HG02970 (cell line): ENCODE results near the gene NOP9.
A peak's percentile ranks its signal among the peaks of the same experiment; 100 is the strongest.

Source experiments
- ATAC-seq: cut with Tn5 transposase; IDR thresholded peaks from one replicate; pipeline ENCODE4 v1.9.1; 2021; ENCODE audit warnings: mild to moderate bottlenecking, moderate library complexity, moderate number of reproducible peaks; ENCODE audit not compliant: unreplicated experiment, low FRiP score

NOP9 gene, protein sequence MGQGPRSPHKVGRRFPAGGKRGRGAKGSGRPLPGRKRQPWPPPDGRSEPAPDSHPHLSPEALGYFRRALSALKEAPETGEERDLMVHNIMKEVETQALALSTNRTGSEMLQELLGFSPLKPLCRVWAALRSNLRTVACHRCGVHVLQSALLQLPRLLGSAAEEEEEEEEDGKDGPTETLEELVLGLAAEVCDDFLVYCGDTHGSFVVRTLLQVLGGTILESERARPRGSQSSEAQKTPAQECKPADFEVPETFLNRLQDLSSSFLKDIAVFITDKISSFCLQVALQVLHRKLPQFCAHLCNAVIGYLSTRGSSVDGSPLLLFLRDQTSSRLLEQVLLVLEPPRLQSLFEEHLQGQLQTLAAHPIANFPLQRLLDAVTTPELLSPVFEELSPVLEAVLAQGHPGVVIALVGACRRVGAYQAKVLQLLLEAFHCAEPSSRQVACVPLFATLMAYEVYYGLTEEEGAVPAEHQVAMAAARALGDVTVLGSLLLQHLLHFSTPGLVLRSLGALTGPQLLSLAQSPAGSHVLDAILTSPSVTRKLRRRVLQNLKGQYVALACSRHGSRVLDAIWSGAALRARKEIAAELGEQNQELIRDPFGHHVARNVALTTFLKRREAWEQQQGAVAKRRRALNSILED

DNA sequence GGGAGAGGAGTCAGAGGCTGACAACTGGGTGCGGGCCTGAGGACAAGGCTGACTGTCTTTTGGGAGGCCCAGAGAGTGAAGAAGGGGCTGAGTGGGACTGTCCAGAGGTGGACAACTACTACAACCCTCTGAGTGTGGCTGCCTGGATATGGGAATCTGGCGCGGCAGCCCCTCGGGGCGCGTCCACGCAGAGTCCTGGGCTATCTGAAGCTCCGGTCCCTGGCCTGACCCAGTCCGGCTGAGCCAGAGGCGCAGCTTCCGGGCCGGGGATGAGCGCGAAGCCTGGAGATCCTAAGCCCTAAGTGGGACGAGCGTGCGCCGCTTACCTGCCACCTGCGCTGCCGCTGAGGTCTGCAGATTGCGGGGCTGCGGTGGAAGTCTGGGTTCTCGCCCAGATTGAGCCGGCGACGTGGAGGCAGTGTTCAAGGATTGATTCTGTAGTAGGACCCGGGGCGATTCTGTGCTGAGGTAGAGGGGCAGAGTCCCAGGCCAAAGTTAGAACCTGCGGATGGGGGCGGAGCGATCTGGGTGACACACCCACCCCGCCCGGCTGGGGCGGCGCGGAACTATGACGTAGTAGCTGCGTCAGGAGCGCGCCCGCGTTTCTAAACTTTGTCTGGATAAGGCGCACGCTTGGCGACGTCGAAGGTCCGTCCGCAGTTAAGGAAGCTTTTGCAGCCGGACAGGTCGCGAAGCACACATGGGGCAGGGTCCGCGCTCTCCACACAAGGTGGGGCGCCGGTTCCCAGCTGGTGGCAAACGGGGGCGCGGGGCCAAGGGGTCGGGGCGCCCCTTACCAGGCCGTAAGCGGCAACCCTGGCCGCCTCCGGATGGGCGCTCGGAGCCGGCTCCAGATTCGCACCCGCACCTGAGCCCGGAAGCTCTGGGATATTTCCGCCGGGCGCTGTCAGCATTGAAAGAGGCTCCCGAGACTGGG is at the start of gene NOP9, which contains the start of gene DHRS1:
TSS of gene NOP9 (plus strand) at position 596 of the 937 bp plus-strand sequence. CDS start at position 701, 105 bp downstream.
TSS of gene DHRS1 (minus strand) at position 526 of the 937 bp plus-strand sequence. CDS start 674 bp downstream, outside the sequence.
- peak; percentile 78 for ATAC-seq

DNA sequence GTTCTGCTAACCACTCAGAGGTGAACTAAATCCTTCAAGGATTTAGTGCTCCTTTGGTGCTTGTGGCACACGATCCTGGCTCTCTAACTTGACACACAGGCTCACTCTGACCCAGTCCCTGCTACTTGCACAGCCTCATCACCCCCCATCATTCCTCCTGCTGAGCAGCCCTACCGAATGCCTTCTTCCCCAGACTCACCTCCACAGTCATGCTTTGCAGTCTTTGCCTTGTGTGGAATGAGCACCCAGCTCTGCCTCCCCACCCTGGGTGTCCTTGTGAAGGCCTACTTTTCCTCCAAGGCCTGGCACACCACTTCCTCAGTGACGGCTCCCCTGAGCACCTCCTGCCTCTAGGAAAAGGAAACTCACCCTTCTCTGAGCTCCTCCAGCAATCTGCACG is 49.3 kb upstream of the NOP9 start:
- no peak for ATAC-seq

DNA sequence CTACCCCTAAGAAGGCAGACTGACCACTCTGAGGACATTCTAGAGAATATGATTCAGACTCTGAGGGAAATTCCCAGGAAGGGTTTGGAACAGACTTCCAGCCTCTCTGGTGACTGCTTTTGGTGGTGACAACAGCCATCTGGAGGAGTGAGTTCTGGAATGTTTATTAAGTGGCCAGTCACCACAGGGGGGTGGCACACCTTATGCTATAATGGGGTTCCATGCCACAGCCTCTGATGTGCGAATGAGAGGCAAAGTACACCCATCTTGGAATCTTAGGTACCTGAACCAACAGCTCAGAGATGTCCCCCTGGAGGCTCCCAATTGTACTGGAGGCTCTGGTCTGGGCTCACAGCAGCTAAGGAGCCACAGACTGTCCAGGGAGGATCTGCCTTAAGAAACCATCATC is 47.8 kb upstream of the NOP9 start:
- no peak for ATAC-seq

DNA sequence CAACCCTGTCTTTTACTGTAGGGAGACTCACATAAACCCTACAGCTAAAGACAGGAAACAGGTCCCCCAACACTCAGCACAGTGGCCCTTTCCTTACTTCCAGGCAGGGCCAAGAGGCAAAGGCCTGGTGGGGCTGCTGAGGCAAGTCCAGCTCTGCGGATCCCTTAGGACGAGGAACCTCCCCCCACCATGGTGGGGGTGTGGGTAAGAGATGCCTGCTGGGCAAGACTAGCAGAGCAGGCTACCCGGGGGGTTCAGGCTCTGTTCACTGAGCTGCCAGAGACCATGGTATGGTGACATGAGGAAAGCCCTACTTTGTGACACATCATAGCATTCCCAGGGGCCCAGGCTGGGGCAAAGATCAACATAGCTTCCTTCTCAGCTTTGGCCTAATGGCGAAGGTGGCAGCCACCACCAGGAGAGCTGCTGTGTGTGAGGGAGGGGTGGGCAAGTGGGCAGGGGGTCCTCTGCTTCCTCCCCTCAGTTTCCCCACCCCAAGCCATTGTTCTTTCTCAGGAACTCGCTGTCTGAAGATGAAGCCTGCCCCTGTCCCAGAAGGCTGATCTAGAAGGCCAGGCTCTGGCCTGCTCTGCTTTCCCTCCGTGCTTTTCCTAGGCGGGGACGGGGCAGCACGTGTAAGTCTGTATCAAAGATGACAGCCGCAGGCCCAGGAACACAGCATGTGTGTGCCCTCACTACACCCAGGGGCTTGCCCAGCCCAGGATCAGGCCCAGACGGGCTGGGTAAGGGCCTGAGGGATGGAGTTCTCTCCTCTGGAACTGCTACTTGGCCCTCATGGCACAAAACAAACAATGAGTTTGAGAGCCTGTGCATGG is 47.1 kb upstream of the NOP9 start:
- ATAC-seq = no peak

DNA sequence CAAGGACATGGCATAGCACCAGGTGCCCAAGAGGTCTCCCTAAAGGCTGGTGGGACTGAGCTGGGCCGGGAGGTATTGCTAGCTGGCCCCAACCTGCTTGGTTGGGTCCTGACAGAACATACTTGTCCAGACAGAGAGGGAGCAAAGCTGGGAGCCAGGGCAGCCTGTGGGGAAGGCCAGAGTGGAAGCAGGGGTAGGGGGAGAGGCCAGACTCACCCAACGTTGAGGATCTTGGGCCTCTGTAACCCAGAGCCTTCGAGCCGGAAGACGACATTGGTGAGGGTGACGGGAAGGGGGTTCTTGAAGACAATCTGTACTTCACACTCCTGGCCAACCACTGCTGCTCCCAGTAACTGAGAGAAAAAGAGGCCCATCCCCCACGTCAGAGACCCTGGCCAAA is 45.7 kb upstream of the NOP9 start:
- ATAC-seq = no peak

DNA sequence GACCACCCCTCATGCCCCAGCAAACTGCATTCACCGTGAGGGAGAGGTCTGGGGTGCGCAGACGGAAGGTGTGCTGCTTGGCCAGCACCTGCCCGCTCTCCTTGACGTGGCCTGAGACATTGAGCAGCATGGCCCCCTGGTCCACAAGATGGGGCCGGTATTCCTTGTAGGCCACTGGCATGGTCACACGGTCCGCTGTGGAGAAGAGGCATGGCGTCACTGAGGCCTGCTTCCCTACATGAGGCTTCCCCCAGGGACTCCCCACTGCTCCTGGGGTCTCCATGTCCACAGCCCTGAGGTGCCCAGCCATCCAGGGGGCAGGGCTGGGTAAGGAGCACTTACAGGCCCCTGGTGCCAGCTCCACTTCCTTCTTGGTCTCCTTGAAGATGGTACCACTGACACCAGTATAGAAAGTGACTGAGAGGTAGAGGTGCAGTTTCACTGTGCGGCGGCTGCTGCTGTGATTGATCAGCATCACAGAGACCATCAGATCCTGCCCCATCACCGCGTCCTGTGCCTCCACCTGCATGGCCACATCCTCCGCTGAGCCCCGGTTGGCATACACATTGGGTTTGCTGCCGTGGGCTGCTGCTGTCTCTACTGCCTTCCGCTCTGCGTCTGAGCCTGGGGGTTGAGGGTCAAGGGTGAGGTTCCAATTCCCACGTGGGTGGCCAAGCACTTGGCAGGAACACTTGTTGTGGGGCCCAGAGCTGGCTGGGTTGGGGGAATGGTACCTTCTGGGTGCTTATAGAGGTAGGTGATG is 44.8 kb upstream of the NOP9 start:
- no peak for ATAC-seq

DNA sequence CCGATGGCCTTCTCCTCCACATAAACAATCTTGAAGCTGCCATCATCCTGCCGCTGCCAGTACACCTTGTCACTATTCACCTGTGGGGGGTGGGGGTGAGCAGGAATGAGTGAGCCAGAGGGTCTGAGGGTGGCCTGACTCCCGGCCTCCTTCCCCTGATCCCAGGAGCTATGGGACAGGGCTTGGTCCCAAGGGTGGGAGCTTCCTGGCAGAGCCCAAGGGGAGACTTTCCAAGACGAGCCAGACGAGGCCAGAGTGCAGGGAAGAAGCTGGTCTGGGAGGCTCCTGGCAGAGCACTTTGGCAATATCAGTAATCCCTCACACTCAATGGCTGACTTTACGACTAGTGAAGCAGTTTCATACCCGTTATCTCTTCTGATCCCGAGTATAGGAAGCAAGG is 44.2 kb upstream of the NOP9 start:
- ATAC-seq = no peak

DNA sequence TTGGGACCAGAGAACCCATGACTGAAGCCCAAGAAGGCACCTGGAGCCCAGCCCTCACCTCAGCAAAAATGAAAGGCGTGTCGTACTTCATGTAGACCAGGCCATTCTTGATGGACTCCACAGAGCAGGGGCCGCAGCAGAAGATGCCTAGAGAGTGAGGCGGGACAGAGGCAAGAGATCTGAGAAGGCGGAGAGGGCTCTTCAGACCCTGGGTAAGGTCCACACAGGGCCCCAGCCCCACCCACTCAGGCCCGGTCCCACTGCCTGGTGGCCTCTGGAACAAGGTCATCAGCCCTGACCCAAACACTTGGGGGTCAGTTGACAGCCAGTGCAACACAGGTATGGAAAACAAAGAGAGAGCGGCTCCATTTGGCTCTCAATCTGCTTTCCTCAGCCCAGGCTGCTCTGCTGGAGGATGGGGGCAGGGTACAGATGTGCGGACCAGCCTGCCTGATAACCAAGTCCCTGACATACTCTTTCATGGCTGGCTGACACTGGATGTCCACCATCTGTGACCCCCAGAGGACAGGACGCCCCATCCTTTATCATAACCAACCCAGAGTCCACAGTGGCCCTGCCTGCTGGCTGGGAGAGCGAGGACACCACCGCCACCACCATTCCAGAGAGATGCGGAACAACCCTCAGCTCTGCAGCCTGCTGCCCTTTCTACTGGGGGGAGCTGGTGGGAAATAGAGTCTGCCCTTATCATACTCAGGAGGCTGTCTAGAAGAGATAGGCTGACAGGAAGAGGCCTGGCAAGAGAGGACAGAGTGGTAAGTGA is 43.5 kb upstream of the NOP9 start:
- no peak for ATAC-seq

DNA sequence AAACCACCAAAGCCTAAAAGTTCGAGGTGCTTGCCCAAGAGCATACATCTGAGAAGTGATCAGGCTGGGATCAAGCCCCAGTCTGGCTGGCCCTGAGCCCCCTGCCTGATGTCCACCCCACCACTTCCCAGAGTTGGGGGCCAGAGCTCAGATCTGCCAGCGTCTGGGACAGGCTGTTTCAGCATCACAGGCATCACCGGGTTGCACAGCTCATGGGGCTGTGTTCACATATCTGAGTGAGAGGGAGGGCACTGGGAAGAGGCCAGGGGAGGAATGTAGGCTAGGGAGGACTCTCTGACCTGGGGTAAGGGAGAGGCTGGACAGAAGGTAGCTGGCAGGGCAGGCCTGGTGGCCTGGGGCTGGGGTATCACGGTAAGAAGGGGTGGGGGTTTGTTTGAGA is 42.7 kb upstream of the NOP9 start:
- no peak for ATAC-seq

DNA sequence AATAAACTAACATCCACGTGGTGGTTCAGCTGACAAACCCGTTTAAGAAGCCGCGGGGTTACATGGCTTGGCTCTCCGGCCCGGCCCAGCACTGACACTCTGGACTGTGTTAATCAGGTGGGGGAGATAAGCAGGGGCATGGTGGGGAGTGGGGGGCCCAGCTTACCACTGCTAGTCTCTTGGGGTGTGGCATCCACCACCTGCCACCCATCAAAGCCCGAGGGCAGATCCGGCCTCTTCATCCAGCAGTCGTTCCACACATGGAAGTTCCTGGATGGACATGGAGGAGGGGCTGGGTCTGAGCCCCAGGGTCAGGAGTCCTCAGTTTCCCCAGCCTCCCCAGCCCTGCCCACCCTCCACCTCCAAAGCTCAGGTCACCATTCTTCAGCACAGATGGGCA is 41.5 kb upstream of the NOP9 start:
- ATAC-seq = no peak

DNA sequence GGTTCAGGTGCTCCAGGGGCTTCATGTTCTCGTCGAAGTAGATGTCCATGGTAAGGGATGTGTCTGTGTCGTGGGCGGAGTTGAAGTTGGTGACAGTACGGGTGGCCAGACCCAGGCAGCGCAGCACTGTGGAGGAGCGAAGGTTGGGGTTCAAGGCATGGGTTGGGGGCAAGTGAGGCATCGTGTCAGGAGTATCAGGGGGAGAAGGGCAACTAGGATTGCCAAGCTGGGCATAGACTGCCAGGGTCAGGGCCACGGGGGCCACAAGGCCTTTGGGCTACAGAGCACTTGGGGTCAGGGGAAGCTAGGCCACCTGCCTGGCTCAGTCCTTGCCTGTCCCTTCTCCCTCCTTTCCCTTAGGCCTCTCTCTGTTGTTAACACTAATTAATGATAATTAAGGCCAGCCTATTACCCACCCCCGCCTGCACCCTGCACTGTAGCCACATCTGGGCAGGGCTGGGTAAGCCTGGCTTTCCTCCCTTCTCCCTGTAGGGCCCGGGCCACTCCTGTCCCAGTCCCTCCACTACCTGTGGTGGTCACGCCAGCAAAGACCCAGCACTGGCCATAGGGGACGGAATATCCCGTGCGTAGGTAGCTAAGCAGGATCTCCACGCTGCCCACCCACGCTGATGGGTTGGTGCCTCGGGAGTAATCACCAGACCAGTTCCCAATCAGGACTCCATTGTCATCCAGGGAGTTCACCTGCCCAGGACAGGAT is 40.9 kb upstream of the NOP9 start:
- ATAC-seq = no peak

DNA sequence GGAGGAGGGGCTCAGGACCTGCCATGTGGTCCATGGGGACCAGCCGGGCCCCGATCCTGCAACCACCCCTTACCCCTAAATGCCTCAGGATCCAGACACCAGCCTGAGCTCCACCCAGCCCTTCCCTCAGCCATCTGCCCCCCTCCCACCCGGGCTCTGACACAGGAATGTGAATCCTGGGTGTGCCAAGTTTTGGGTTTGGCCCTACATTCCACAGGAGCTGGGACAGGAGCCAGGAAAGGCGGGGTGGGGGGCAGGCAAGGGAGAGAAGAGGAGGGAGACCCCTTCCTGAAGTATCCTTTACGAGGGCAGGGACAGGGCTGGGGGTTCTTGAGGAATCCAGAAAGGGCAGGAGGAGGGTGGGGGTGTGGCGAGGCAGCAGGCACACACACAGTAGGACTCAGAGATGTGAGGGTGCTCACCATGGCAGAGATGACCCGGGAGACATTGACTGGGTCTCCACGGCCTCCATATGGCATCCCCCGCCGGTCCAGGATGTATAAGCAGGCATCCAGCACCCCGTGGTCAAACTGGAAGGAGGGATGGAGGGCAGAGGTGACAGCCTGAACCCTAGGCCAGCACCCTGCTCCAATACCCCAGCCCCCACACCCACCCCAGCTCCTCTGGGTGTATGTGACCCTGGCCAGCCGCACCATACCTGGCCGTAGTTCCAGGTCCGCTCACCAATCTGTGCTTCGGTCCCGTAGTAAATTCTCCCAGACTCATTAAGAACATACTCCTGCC is 40.2 kb upstream of the NOP9 start:
- ATAC-seq = no peak

DNA sequence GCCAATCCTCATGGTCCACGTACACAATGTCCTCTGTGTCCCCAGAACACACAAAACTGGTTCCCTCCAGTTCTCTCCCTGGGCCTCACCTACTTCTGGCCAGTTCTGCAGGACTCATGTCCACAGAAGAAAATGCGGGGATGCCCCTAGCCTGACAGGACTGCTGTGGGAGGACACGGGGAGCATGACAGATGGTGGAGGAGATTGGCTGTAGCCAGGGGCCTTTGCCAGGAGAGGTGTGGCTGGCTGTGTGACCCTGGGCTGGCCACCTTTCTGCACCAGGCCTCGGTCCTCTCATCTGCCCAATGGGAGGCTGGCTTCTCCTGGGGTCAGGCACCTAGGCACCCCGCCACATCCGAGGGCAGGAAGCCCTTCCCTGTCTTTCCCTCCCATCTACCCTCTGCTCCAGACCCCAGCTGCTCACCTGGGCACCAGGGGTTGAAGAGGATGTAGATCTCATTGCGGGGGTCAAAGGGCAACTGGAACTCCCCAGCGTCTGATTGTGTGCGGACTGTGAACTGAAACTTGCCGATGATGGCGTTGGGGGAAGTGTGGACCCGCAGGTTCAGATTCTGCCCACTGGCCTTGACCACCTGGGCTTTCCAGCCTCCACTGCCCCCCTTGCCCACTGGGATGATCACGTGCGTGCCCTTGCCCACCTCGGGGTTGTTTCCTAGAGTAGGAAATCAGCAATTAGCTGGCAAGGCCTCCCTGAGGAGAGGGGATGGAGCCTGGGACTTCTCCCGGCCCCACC is 39.4 kb upstream of the NOP9 start:
- no peak for ATAC-seq

DNA sequence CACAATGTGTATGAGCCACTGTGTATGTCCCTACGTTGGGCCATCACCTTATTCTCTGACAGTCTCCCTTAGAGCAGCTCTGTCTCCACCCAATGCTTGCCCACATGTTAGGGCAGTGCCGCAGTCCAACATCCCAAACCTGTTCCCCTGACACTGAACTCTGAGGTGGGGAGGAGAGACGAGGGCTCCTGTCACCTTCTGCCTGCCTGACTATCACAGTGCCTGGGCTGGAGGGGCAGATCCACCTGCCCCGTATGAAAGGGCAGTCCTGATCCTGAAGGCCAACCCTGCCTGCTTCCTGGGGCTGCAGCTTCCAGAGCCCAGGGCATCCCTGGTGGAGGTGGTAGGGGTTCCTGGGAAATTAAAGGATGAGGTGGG is 38.9 kb upstream of the NOP9 start:
- ATAC-seq = no peak

DNA sequence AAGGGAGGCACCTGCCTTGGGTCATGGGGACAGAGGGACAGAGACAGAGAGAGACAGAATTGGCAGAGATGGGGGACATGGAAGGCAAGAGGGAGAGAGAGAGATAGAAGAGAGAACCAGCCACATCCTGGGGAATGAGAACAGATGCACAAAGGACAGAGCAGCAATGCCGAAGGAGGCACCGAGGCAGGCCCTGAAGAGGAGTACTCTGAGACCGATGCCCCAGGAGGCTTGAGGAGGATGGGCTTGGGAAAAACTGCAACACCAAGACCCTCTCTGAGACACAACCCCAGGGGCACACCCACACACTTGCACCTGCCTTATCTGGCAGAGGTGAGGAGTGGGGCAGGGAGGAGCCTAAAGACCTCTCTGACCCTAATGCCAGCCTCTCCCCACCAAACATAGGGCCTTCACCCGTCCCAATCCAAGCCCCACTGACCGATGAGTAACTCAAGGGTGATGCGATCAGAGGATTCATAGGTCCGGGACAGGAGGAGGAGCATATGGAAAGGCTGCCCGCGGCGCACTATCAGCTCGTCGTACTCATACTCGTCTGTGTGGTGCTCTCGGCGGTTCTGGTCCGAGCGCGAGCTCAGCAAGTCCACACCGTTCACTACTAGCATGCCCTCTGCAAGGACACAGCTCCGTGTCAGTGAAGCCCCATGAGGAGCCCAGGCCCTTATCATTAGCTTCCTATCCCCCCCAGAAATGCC is 38.2 kb upstream of the NOP9 start:
- ATAC-seq = no peak

DNA sequence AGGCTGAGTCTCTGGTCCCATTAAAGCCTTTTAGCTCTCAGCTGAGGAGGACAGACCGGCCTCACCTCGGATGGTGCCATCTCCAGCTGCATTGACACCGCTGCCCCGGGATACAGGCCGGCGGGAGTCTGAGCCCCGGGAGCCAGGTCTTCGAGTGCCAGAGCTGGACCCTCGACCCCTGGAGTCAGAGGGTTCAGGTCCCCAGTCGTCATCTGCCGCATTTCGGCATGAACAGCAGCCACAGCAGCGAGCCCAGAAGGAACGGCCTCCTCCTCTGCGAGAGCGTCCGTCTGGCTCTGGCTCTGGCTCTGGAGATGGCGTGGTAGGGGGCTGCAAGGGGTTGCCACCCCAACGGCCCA is 37.7 kb upstream of the NOP9 start:
- ATAC-seq = no peak
